Lower lobe of right lung (tissue), 2 donors: ENCODE results near the gene MAPK7. TPM values are rescaled to one million over a fixed set of nuclear protein-coding genes. Genes with fewer than 3 reads are reported as not detected.
A peak's percentile ranks its signal among the peaks of the same experiment; 100 is the strongest.

Source experiments
- ATAC-seq, 2 donors: fragments of 200-7000 bp; cut with Tn5 transposase; one replicate each; pipeline ENCODE4 v1.9.1; 2020 to 2022; ENCODE audit warnings: mild to moderate bottlenecking in 2 of 2, moderate library complexity in 2 of 2
- DNase-seq: peaks from one replicate; pipeline ENCODE4 v3.0.0-alpha.2; 2020
- H3K27ac ChIP-seq: fragments of 200-600 bp; one replicate; pipeline ENCODE4 v1.8.0; 2022
- H3K27me3 ChIP-seq: fragments of 200-600 bp; one replicate; pipeline ENCODE4 v1.8.0; 2022; ENCODE audit warnings: low read depth
- H3K36me3 ChIP-seq: fragments of 200-600 bp; one replicate; pipeline ENCODE4 v1.8.0; 2022; ENCODE audit warnings: mild to moderate bottlenecking
- H3K4me1 ChIP-seq: fragments of 200-600 bp; one replicate; pipeline ENCODE4 v1.8.0; 2022
- H3K4me3 ChIP-seq: fragments of 200-600 bp; one replicate; pipeline ENCODE4 v1.8.0; 2022; ENCODE audit warnings: mild to moderate bottlenecking
- H3K9me3 ChIP-seq: fragments of 200-600 bp; one replicate; pipeline ENCODE4 v1.8.0; 2022
- intact Hi-C: fragments of 100-400 bp; cut with DNase I; formaldehyde crosslinking; loops from one replicate; pipeline ENCODE4 v1.11.0; 2022
- total RNA-seq: library from RNA; stranded (reverse); fragmentation: NEBNext Ultra II Directional; extraction: Animal tissue kit (Norgen Biotek cat#: 25700); gene quantifications from one replicate; pipeline ENCODE4 v1.2.1, GENCODE V29; 2021
- TF ChIP-seq, protein P1 (sequence below): fragments of 200-600 bp; IDR thresholded peaks from one replicate; pipeline ENCODE4 v1.8.0; 2022; ENCODE audit warnings: antibody characterized with exemption, mild to moderate bottlenecking
- donor health status: DM: no; HTN: yes; CAD: no; lungs with severe emphysema.

MAPK7 gene
- total RNA-seq, 1 donor from 2014 or later: 22.2 TPM

- H3K4me3 ChIP-seq: peak overlapping the region; percentile 37
- TF ChIP-seq, protein P1, sequence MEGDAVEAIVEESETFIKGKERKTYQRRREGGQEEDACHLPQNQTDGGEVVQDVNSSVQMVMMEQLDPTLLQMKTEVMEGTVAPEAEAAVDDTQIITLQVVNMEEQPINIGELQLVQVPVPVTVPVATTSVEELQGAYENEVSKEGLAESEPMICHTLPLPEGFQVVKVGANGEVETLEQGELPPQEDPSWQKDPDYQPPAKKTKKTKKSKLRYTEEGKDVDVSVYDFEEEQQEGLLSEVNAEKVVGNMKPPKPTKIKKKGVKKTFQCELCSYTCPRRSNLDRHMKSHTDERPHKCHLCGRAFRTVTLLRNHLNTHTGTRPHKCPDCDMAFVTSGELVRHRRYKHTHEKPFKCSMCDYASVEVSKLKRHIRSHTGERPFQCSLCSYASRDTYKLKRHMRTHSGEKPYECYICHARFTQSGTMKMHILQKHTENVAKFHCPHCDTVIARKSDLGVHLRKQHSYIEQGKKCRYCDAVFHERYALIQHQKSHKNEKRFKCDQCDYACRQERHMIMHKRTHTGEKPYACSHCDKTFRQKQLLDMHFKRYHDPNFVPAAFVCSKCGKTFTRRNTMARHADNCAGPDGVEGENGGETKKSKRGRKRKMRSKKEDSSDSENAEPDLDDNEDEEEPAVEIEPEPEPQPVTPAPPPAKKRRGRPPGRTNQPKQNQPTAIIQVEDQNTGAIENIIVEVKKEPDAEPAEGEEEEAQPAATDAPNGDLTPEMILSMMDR: no peak
- DNase-seq: no peak
- intact Hi-C loops: no loop called here
- H3K27ac ChIP-seq: no peak overlapping the region
- ATAC-seq: no peak
- no peaks in the 10 kb centered on the region for H3K9me3 ChIP-seq
- H3K27me3 ChIP-seq: no peaks in the 10 kb centered on the region
- H3K36me3 ChIP-seq: no peaks in the 10 kb centered on the region
- no peaks in the 10 kb centered on the region for H3K4me1 ChIP-seq
Measured at GRCh38 chr17:19411631-19412030, 33.3 kb downstream of the MAPK7 start.

GRCh38 chr17:19412510-19412909, 34.2 kb downstream of the MAPK7 start:
- H3K9me3 ChIP-seq: no peaks in the 10 kb centered on the region
- H3K4me1 ChIP-seq: no peaks in the 10 kb centered on the region
- H3K36me3 ChIP-seq: no peaks in the 10 kb centered on the region
- ATAC-seq: no peak
- H3K27me3 ChIP-seq: no peaks in the 10 kb centered on the region
- TF ChIP-seq, protein P1: no peak
- DNase-seq: no peak
- H3K4me3 ChIP-seq: no peak overlapping the region
- H3K27ac ChIP-seq: no peak overlapping the region
- intact Hi-C loops: no loop called here

- ATAC-seq (no peak), DNase-seq (no peak)
- Histone ChIP-seq H3K4me3 (no peak overlapping the region), H3K27me3 (no peaks in the 10 kb centered on the region), H3K27ac (no peak overlapping the region), H3K9me3 (no peaks in the 10 kb centered on the region), H3K36me3 (no peaks in the 10 kb centered on the region), H3K4me1 (no peaks in the 10 kb centered on the region)
- intact Hi-C loops: no loop called here
- TF ChIP-seq, protein P1: no peak
Measured at GRCh38 chr17:19412984-19413383, 34.7 kb downstream of the MAPK7 start.

DNA sequence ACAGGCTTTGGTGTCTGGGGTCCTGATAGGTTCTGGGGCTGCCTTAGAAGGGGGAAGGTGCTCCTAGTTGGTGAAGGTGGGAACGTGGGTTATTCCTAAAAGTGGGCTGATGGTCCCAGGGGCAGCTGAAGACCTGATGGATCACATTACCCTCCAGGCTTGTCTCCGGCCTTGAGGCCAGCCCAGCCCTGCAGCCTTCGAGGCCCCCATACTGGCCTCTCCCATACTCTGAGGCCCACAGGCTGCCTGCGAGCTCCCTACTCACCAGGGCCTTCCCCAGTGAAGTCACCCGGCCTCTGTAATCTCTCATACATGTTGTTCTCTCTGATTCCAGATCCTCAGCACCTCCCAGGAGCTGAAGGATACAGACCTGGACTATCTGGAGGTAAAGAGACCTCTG, 35.5 kb downstream of the MAPK7 start:
- DNase-seq: no peak
- intact Hi-C loops: no loop called here

DNA sequence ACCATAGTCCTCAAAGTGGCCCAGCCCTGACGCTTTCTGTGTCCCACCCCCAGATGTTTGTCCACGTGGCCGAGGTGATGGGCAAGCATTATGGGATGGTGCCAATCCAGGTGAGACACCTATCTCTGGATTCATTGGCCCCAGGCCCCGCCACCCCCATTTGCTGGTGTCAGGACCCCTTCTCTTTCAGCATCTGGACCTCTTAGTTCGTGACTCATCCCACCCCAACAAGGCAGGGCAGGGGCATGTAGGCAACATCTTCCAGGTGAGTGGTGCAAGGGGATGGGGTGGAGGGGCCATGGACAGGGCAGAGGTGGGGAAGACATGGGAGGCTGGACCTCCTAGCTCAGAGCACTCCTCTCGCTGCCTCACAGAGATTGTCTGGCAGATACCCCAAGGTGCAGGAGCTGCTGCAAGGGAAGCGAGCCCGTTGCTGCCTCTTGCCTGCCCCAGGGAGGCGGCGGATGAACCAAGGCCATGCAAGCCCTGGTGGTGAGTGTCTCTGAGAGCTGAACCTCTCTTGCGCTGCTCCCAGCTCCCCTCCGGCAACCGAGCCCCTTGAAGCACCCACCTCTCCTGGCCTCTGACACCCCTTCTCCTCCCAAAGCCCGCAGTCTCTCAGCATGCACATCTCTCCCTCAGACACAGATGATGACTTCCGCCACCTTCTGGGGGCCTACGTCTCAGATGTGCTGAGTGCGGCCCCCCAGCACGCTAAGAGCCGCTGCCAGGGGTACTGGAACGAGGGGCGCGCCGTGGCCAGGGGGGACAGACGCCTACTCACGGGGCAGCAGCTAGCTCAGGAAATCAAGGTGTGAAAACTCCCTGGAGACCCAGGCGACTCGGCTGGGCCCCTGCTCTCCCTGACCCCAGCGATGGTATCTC, 36.3 kb downstream of the MAPK7 start:
- no peak for DNase-seq
- Histone ChIP-seq H3K36me3 (no peaks in the 10 kb centered on the region), H3K27me3 (no peaks in the 10 kb centered on the region), H3K4me1 (no peaks in the 10 kb centered on the region), H3K27ac (no peak overlapping the region), H3K9me3 (no peaks in the 10 kb centered on the region), H3K4me3 (no peak overlapping the region)
- intact Hi-C loops: no loop called here
- no peak for ATAC-seq
- TF ChIP-seq, protein P1: no peak

More for the DNA sequence above, 35.5 kb downstream of the MAPK7 start:
- Histone ChIP-seq H3K9me3 (no peaks in the 10 kb centered on the region), H3K27me3 (no peaks in the 10 kb centered on the region), H3K4me3 (no peak overlapping the region), H3K4me1 (no peaks in the 10 kb centered on the region), H3K27ac (no peak overlapping the region), H3K36me3 (no peaks in the 10 kb centered on the region)
- no peak for ATAC-seq
- TF ChIP-seq, protein P1: no peak
